ENCODE measurements around the gene TMEM178B.

DNA sequence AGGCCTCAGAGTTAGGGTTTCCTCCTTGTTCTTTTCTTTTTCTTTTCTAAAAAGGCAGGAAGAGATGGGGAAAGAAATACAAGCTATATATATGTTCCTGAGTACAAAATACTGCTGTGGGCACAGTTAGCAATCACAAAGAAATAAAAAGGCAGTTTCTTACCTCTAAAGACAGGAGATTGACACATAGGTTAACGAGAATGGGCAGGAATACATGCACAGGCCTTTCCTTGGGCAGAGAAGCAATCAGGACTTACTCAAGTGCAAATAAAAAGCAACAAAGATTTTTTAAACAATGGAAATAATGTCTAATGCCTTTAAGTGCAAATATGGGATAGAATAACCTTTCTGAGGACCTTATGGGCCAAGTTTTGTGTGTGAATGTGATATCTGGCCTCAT lies 357.8 kb downstream of the TMEM178B start:
- TF ChIP-seq, protein P1, sequence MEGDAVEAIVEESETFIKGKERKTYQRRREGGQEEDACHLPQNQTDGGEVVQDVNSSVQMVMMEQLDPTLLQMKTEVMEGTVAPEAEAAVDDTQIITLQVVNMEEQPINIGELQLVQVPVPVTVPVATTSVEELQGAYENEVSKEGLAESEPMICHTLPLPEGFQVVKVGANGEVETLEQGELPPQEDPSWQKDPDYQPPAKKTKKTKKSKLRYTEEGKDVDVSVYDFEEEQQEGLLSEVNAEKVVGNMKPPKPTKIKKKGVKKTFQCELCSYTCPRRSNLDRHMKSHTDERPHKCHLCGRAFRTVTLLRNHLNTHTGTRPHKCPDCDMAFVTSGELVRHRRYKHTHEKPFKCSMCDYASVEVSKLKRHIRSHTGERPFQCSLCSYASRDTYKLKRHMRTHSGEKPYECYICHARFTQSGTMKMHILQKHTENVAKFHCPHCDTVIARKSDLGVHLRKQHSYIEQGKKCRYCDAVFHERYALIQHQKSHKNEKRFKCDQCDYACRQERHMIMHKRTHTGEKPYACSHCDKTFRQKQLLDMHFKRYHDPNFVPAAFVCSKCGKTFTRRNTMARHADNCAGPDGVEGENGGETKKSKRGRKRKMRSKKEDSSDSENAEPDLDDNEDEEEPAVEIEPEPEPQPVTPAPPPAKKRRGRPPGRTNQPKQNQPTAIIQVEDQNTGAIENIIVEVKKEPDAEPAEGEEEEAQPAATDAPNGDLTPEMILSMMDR (IDR thresholded peaks at IDR 0.05), result no peak
- TF ChIP-seq EP300 (IDR thresholded peaks at IDR 0.05) (no peak), POLR2A (IDR thresholded peaks at IDR 0.05) (no peak)

All from sigmoid colon (tissue), 4 donors.